Erythroblast (primary cell): ENCODE data around the gene COPE.

Experiments used
- GATA1 ChIP-seq: IDR thresholded peaks from 2 replicates; pipeline ENCODE4 v1.6.1; 2011; ENCODE audit warnings: low read depth, mild to moderate bottlenecking, control low read depth, low read length, moderate library complexity
- POLR2A ChIP-seq: IDR thresholded peaks from 2 replicates; pipeline ENCODE4 v1.6.1; 2011; ENCODE audit warnings: mild to moderate bottlenecking, low read length

- TF ChIP-seq POLR2A (no peak), GATA1 (no peak)
Observed at GRCh38 chr19:18906605-18907519, 12.3 kb downstream of the COPE start.
